H1 (cell line): ENCODE measurements around the gene TMEM255B. TPM values are rescaled to one million over a fixed set of nuclear protein-coding genes. Genes with fewer than 3 reads are reported as not detected.

ENCODE experiments used
- CTCF ChIA-PET: fragments of 300-600 bp; sonication (Branson Sonifier 250); formaldehyde crosslinking; loops from one replicate; lab custom pipeline; 2021; ENCODE audit not compliant: partially characterized antibody; lab: Charles Lee
- POLR2A ChIA-PET: fragments of 300-600 bp; sonication (Branson Sonifier 250); formaldehyde crosslinking; loops from one replicate; lab custom pipeline; 2021; ENCODE audit warnings: inconsistent platforms; ENCODE audit not compliant: partially characterized antibody; lab: Charles Lee
- DNase-seq, 2 experiments: peaks; one replicate each; pipeline versions ENCODE4 v3.0.0 to v3.0.0-alpha.2; 2010 to 2022; ENCODE audit warnings: low spot score in 2 of 2, low read depth in 1 of 2, mixed read lengths in 1 of 2
- FAIRE-seq: peaks from 2 replicates; lab custom pipeline; 2011; peaks lifted over from hg19 to GRCh38; lab: Jason Lieb, UNC
- H2AFZ ChIP-seq: 2 replicates; pipeline ENCODE4 v1.8.1; 2012; ENCODE audit warnings: low read length, inconsistent platforms
- H2AK5ac ChIP-seq: 2 replicates; pipeline ENCODE4 v1.6.1; 2013; ENCODE audit warnings: low read depth, low read length
- H2BK120ac ChIP-seq: replicated peaks from 2 replicates; pipeline ENCODE3; 2013; ENCODE audit warnings: low read depth, low read length, inconsistent platforms
- H2BK12ac ChIP-seq: 2 replicates; pipeline ENCODE4 v1.6.1; 2013; ENCODE audit warnings: low read depth, low read length
- H2BK15ac ChIP-seq: 2 replicates; pipeline ENCODE4 v1.6.1; 2013; ENCODE audit warnings: low read length
- H2BK20ac ChIP-seq: 2 replicates; pipeline ENCODE4 v1.6.1; 2013; ENCODE audit warnings: low read length
- H2BK5ac ChIP-seq: 2 replicates; pipeline ENCODE4 v1.6.1; 2013; ENCODE audit warnings: low read depth, low read length
- H3K14ac ChIP-seq: 2 replicates; pipeline ENCODE4 v1.6.1; 2013; ENCODE audit warnings: inconsistent platforms; ENCODE audit not compliant: insufficient read length
- H3K18ac ChIP-seq: 2 replicates; pipeline ENCODE4 v1.6.1; 2013; ENCODE audit warnings: low read length; ENCODE audit errors: extremely low read depth
- H3K23ac ChIP-seq: 2 replicates; pipeline ENCODE4 v1.6.1; 2013; ENCODE audit warnings: inconsistent platforms; ENCODE audit not compliant: insufficient read length
- H3K23me2 ChIP-seq: 2 replicates; pipeline ENCODE4 v1.6.1; 2013; ENCODE audit warnings: low read depth, low read length
- H3K27ac ChIP-seq: 2 replicates; pipeline ENCODE4 v1.6.1; 2011; ENCODE audit warnings: low read depth, low read length, inconsistent platforms
- H3K27me3 ChIP-seq, 4 experiments: replicated peaks in 1 of 4; 1 replicate in 1 of 4; 2 replicates in 3 of 4; pipeline versions ENCODE4 v1.6.1 to v1.8.1; 2011 to 2013; ENCODE audit warnings: low read length in 3 of 4, mild to moderate bottlenecking in 3 of 4, inconsistent platforms in 2 of 4, mixed read lengths in 2 of 4, moderate library complexity in 1 of 4; ENCODE audit not compliant: control insufficient read depth in 3 of 4, insufficient read depth in 3 of 4; ENCODE audit errors: extremely low read depth in 1 of 4
- H3K36me3 ChIP-seq, 4 experiments: 2 replicates each; pipeline versions ENCODE4 v1.6.1 to v1.8.1; 2011 to 2013; ENCODE audit warnings: mild to moderate bottlenecking in 4 of 4, low read length in 3 of 4, moderate library complexity in 2 of 4, control low read depth in 1 of 4, inconsistent platforms in 1 of 4; ENCODE audit not compliant: insufficient read depth in 4 of 4, control insufficient read depth in 2 of 4
- H3K4ac ChIP-seq: replicated peaks from 2 replicates; pipeline ENCODE3; 2013; ENCODE audit warnings: low read length, low read depth, mixed read lengths, inconsistent platforms; ENCODE audit not compliant: insufficient read length
- H3K4me1 ChIP-seq, 4 experiments: replicated peaks in 1 of 4; 1 replicate in 1 of 4; 2 replicates in 3 of 4; pipeline versions ENCODE4 v1.6.1 to v1.8.1; 2011 to 2013; ENCODE audit warnings: low read length in 3 of 4, inconsistent platforms in 2 of 4, mixed read lengths in 1 of 4; ENCODE audit not compliant: insufficient read depth in 4 of 4, control insufficient read depth in 3 of 4
- H3K4me2 ChIP-seq, 2 experiments: 2 replicates each; pipeline versions ENCODE4 v1.6.1 to v1.8.1; 2011 to 2013; ENCODE audit warnings: low read depth in 2 of 2, low read length in 2 of 2, control low read depth in 1 of 2, inconsistent platforms in 1 of 2, mild to moderate bottlenecking in 1 of 2; ENCODE audit not compliant: insufficient read depth in 1 of 2
- H3K4me3 ChIP-seq, 4 experiments: fragments of 200-600, 300-600 bp in 1 of 4; sonication (generic), shearing (Covaris generic), sonication (Bioruptor Twin) in 1 of 4; 2 replicates each; pipeline versions ENCODE4 v1.5.1 to v1.8.1; 2011 to 2016; ENCODE audit warnings: low read length in 4 of 4, low read depth in 3 of 4, control low read depth in 2 of 4, inconsistent platforms in 2 of 4, mild to moderate bottlenecking in 2 of 4, mixed read lengths in 1 of 4, moderate library complexity in 1 of 4; ENCODE audit not compliant: insufficient read depth in 2 of 4; ENCODE audit errors: extremely low read depth in 1 of 4
- H3K56ac ChIP-seq: replicated peaks from 2 replicates; pipeline ENCODE3; 2013; ENCODE audit warnings: low read depth, mild to moderate bottlenecking, mixed read lengths, low read length, inconsistent platforms; ENCODE audit not compliant: insufficient read length
- H3K79me1 ChIP-seq: 2 replicates; pipeline ENCODE4 v1.6.1; 2013; ENCODE audit warnings: low read depth, low read length, control low read depth
- H3K79me2 ChIP-seq, 2 experiments: 2 replicates each; pipeline versions ENCODE4 v1.6.1 to v1.8.1; 2012 to 2013; ENCODE audit warnings: low read length in 2 of 2, mild to moderate bottlenecking in 2 of 2, inconsistent platforms in 1 of 2; ENCODE audit not compliant: insufficient read depth in 2 of 2, control insufficient read depth in 1 of 2
- H3K9ac ChIP-seq, 4 experiments: replicated peaks in 1 of 4; 1 replicate in 1 of 4; 2 replicates in 3 of 4; pipeline versions ENCODE4 v1.6.1 to v1.8.1; 2011 to 2013; ENCODE audit warnings: low read depth in 3 of 4, low read length in 3 of 4, control low read depth in 2 of 4, mild to moderate bottlenecking in 2 of 4, moderate library complexity in 2 of 4, inconsistent platforms in 1 of 4; ENCODE audit errors: extremely low read depth in 1 of 4
- H3K9me3 ChIP-seq, 2 experiments: 2 replicates each; pipeline versions ENCODE4 v1.6.1 to v1.8.1; 2012 to 2013; ENCODE audit warnings: mild to moderate bottlenecking in 2 of 2, moderate library complexity in 2 of 2, control low read depth in 1 of 2, inconsistent platforms in 1 of 2, low read depth in 1 of 2, low read length in 1 of 2, mixed read lengths in 1 of 2; ENCODE audit not compliant: insufficient read depth in 2 of 2
- H4K20me1 ChIP-seq, 2 experiments: replicated peaks in 1 of 2; 2 replicates each; pipeline versions ENCODE3 to v1.8.1; 2011 to 2013; ENCODE audit warnings: inconsistent platforms in 2 of 2, low read length in 2 of 2, mild to moderate bottlenecking in 1 of 2; ENCODE audit not compliant: insufficient read depth in 2 of 2, control insufficient read depth in 1 of 2
- H4K5ac ChIP-seq: 2 replicates; pipeline ENCODE4 v1.6.1; 2013; ENCODE audit warnings: low read length, low read depth, mixed read lengths, inconsistent platforms; ENCODE audit not compliant: insufficient read length
- H4K8ac ChIP-seq: 2 replicates; pipeline ENCODE4 v1.8.0; 2013; ENCODE audit warnings: mild to moderate bottlenecking, moderate library complexity, low read length, inconsistent platforms; ENCODE audit not compliant: insufficient read depth; ENCODE audit errors: extremely low read depth
- H4K91ac ChIP-seq: replicated peaks from 2 replicates; pipeline ENCODE3; 2013; ENCODE audit warnings: low read length, mixed read lengths, inconsistent platforms; ENCODE audit not compliant: insufficient read length
- HDAC2 ChIP-seq, 2 experiments: fragments of 300-600 bp in 1 of 2; sonication (generic) in 1 of 2; IDR thresholded peaks; 2 replicates each; pipeline ENCODE4 v1.6.1; 2011 to 2012; ENCODE audit warnings: low read depth in 2 of 2, low read length in 2 of 2, mild to moderate bottlenecking in 2 of 2, moderate library complexity in 2 of 2, borderline replicate concordance in 1 of 2, inconsistent platforms in 1 of 2
- HDAC6 ChIP-seq: IDR thresholded peaks from one replicate; pipeline ENCODE4 v1.7.1; 2012; ENCODE audit warnings: low read depth, mild to moderate bottlenecking, inconsistent platforms, low read length, moderate library complexity
- NANOG ChIP-seq: IDR thresholded peaks from 2 replicates; pipeline ENCODE4 v1.6.1; 2011; ENCODE audit warnings: low read length, low read depth, mild to moderate bottlenecking, inconsistent platforms; ENCODE audit not compliant: insufficient read depth, poor library complexity, severe bottlenecking
- WGBS, 2 experiments: shearing (Covaris generic) in 1 of 2; methylation state at CpG; one replicate each; pipeline versions ENCODE4 v1.1.6 to v1.1.7; 2013 to 2015; ENCODE audit warnings: low lambda C conversion rate in 2 of 2, mixed read lengths in 2 of 2, inconsistent platforms in 1 of 2, low coverage in 1 of 2, missing lambda C conversion rate in 1 of 2; ENCODE audit not compliant: insufficient replicate concordance in 2 of 2, insufficient coverage in 1 of 2, insufficient read length in 1 of 2; ENCODE audit errors: extremely low coverage in 1 of 2, missing lambda C conversion rate in 1 of 2; 5-methylcytosine and 5-hydroxymethylcytosine counted together
- polyA plus RNA-seq, 7 experiments: library from polyadenylated mRNA; depleted of rRNA in 3 of 7; stranded (reverse) in 5 of 7; unstranded in 2 of 7; fragments of >200 nt in 5 of 7; fragments of 200-250 nt in 2 of 7; gene quantifications; 1 replicate in 5 of 7; 2 replicates in 1 of 7; 4 replicates in 1 of 7; pipeline versions ENCODE4 v1.2.1 to v1.2.3, GENCODE V29; 2011 to 2013; ENCODE audit warnings: missing spikeins in 2 of 7, mixed read lengths in 2 of 7
- total RNA-seq: library from RNA; stranded (reverse); fragmentation: NEBNext Ultra II Directional; extraction: Animal tissue kit (Norgen Biotek cat#: 25700); gene quantifications from 2 replicates; pipeline ENCODE4 v1.2.1, GENCODE V29; 2021

The TMEM255B gene
- total and polyA plus RNA-seq, 2 of the 8 experiments (the other 6 are each of a cell fraction or from before 2014, with no cell fraction given), result 3.4 to 4.4 TPM

DNA sequence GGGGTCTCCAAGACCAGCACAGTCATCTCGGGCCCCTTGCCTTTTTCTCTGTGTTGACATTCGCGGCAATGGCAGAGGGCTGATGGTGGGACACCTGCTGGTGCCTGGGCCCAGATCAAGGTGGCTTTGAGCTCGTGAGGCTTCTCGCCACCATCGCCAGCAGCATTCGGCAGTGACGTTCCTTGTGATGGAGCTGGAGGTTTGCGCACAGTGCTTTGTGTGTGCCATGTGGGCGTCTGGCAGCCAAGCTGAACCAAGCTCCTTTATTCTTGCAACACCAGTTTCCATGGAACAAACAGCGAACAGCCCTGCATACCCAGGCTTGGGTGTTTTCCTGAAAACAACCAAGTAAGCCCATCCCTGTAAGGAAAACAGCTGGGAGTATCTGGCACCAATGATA is 9.1 kb upstream of the TMEM255B start:
- Histone ChIP-seq H3K23ac (no peak overlapping the region), H4K91ac (no peak overlapping the region), H3K4me1 (0 out of 7 replicates have a peak, but pooled peaks cover 0 to 2% (median 0%) of the 10 kb centered on the region in 4 experiments), H2BK12ac (no peak overlapping the region), H4K20me1 (peaks cover 0 to 7% of the 10 kb centered on the region in 2 experiments), H3K9me3 (peaks cover 9 to 10% of the 10 kb centered on the region in 2 experiments; a peak in 3 of 4 replicates), H3K27ac (no peak overlapping the region), H4K8ac (no peak overlapping the region; the same call in 1 of the 2 replicates), H3K9ac (no peak overlapping the region), H3K27me3 (no peaks in the 10 kb centered on the region), H2BK120ac (no peak overlapping the region), H2BK15ac (no peak overlapping the region), H3K14ac (no peak overlapping the region), H2BK5ac (no peak overlapping the region), H2AK5ac (no peak overlapping the region), H3K23me2 (0 out of 2 replicates have a peak, but pooled peaks cover 4% of the 10 kb centered on the region), H2AFZ (no peak overlapping the region), H3K4me2 (no peak overlapping the region), H4K5ac (no peak overlapping the region), H2BK20ac (no peak overlapping the region), H3K79me1 (no peaks in the 10 kb centered on the region), H3K4me3 (no peak overlapping the region), H3K79me2 (no peaks in the 10 kb centered on the region), H3K56ac (no peak overlapping the region), H3K4ac (no peak overlapping the region), H3K36me3 (no peaks in the 10 kb centered on the region; a peak in 1 of 8 replicates), H3K18ac (no peak overlapping the region)
- DNase-seq (no peak), FAIRE-seq (no peak)
- ChIA-PET POLR2A (no interaction called here), CTCF (interaction anchor here (0.7 to 0.9 kb wide), 4 partner anchors 9 to 121 kb away, joined by 3 read pairs; no protein-coding TSS in a partner anchor)
- TF ChIP-seq HDAC6 (no peak), NANOG (no peak), HDAC2 (IDR thresholded peaks at IDR 0.05; ENCODE audit: borderline replicate concordance in 1 of 2, low read depth in 2 of 2, low read length in 2 of 2) (no peak)
- WGBS, 2 experiments, result 95% methylated on average over 11 of the region's 11 CpGs; no CpG with 5 or more reads in 1 of the 2 experiments
